Endometrium (tissue), 2 donors: Measurements from ENCODE around the gene TBC1D9.

Source experiments
- FAIRE-seq: peaks from 2 replicates; lab custom pipeline; 2012; peaks lifted over from hg19 to GRCh38; lab: Jason Lieb, UNC
- donor health status: control.
- donor health status: control.

TBC1D9 gene

DNA sequence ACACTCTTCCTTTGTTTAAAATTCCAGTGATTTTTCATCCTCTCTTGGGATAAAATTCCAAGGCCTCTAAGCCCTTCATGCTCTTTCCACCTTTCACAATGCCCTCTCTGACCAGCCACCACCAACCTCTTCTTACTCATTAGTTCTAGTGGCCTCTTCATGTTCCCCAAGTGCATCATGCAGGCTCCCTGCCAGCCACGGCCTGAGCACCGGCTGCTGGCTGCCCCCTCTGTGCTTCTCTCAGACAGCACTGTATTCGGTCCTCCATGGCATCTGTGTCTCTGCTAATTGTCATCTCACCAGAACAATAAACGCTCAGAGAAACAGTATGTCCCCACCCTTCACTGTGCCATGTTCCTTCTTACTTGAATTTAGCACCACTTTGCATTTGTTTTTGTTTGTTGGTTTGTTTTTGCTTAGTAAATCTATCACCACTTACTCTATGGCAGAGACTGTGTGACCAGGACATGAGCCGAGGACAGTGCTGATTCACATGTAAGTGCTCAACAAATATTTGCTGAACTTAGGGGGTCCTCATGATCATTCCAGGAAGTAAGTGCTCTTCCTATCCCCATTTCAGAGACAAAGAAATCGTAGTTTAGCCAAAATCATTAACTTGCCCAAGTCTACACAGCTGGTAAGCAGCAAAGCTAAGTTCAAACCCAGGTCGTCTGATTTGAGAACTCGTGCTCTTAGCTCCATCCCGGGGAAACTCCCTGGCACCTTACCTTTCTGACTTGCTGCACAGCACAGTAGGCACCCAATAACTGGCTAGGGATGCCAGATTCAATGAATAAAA, 110.4 kb downstream of the TBC1D9 start:
- no peak for FAIRE-seq

GRCh38 chr4:140645196-140645595, 111.0 kb downstream of the TBC1D9 start:
- no peak for FAIRE-seq

GRCh38 chr4:140644470-140645185, 111.6 kb downstream of the TBC1D9 start:
- no peak for FAIRE-seq

DNA sequence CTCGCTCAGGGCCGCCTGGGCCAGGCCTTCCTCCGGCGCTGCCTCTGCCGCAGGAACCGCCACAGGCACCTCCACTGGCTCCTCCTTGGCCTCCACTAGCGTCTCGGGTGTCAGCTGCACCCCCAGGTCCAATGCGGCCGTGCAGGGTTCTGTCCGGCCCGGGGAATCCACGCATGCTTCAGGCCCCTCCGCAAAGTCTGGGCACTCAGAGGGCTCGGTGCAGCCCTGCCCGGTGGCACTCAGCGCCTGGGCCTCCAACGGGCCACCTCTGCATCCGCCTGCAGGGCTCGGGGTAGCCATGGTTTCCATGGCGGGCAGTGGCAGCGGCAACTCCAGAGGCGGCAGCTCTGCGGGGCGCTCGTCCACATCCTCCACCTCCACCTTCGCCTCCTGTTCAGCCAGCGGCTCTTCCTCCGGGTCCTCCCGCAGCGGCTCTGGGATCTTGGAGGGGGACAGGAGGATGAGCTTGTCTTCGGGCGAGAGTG, 112.6 kb downstream of the TBC1D9 start:
- no peak for FAIRE-seq

GRCh38 chr4:140642674-140643437, 113.3 kb downstream of the TBC1D9 start:
- no peak for FAIRE-seq

DNA sequence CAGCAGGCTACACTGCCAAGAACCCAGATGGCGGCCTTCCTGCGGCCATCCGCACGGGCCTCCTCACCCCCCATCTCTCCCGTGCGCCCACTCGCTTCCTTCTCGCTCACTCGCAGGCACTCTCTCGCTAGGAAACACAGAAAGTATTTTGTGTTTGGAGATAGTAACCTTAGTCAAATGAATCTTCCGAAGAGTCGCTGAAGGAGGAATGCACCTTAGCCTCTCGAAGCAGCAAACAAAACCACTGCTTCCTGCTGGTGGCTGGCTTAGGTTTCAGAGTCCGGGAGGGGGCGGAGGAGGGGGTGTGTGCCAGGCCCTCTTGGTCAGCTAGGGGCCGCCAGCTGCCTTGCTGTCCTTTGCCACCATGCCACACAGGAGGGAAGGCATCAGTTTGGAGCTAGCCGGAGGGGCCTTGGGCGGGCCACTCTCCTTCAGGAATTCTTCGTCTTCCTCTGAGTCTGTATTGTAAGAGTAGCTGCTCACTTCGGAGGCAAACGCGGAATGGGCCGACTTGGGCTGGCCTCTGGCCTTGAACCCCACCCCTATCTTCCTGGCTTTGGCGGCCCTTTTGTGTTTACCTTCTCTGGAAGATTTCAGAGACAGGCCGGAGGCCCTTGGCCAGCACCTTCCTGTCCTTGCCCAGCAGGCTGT, 114.3 kb downstream of the TBC1D9 start:
- no peak for FAIRE-seq

GRCh38 chr4:140641105-140641555, 115.1 kb downstream of the TBC1D9 start:
- FAIRE-seq, result no peak

DNA sequence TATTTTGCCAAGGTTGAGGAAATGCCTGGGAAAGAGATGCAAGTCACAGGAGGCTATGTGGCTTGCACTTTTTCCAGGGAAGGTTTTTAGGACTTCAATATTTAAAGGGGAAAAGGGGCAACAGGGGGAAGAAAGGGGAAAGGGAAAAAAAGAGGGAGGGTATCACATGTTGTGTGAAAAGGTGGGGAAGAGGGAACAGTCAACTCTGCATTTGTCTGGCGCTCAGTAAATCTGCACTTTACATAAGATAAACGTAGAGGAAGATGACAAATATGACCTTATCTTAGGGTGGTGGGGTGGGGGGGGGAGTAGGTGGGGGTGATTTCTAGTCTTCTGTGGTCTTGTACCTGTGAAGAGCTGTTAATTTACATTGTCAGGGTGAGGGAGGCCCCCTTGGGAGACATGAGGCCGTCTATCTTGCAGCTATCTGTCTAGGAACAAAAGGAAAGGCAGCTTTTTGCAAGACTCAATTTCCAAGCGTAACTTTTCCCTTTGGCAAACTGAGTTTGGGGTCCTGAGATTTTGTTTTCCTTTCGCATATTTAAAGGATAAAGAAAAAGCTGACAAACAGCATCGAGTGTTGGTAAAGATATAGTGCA, 115.9 kb downstream of the TBC1D9 start:
- FAIRE-seq, result no peak

DNA sequence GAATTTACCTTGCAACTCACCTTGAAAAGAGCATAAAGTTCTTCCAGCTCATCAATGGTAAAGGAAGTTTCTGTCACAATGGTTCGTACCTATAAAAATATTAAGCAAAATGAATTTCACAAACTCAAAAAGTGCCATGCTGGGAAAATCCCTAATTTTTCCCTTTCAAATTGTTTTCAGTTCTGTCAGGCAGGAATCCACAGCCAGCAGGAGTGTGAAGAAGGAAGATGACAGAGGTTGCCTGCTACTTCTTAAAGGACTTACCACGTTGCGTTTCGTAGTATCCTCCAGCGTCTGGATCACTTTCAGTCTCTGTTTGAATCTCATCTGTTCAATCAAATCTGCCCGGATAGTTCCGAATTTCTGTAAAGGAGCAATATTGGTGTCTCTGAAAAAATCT, 117.1 kb downstream of the TBC1D9 start:
- no peak for FAIRE-seq

DNA sequence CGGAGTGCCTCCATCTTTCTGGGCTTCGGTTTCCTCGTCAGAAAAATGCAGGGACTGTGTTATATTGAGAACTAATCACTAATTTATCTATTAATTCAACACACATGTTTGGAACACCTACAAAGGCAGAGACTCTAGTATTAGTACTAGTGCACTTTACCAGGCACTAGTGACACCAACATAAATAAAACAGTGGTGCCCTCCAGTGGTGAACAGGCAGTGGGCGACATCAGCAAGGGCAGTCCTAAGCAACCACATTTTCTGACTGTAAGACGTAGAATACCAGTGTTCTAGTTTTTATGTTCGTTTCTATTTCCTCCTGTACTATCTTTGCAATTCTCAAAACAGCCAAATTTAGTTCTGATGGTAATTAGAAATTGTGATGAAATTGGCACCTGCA, 118.3 kb downstream of the TBC1D9 start:
- no peak for FAIRE-seq

GRCh38 chr4:140635606-140636005, 120.6 kb downstream of the TBC1D9 start:
- no peak for FAIRE-seq

DNA sequence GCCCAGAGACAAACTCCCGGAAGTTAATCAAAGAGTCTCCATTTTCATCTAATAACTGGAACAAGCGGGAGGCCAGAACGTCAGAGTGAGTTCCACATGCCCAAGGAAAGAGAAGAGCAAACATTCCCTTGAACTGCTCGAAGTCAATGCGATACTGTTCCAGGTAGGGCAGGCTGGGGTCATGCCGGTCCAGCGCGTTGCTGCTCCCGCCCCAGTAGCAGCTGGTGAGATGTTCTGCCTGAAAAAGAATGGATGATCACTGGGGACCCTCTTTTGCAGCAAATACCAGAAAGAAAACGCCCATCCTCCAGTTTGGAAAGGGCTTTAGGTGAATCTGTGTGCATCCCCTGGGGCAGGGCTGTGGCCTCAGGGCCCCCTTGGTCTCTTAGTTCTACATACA, 122.2 kb downstream of the TBC1D9 start:
- FAIRE-seq, result no peak

GRCh38 chr4:140633124-140633523, 123.1 kb downstream of the TBC1D9 start:
- no peak for FAIRE-seq

GRCh38 chr4:140630246-140630645, 125.9 kb downstream of the TBC1D9 start:
- FAIRE-seq, result no peak

- FAIRE-seq, result no peak
These were observed 128.2 kb downstream of the TBC1D9 start for GRCh38 chr4:140628016-140628415.

DNA sequence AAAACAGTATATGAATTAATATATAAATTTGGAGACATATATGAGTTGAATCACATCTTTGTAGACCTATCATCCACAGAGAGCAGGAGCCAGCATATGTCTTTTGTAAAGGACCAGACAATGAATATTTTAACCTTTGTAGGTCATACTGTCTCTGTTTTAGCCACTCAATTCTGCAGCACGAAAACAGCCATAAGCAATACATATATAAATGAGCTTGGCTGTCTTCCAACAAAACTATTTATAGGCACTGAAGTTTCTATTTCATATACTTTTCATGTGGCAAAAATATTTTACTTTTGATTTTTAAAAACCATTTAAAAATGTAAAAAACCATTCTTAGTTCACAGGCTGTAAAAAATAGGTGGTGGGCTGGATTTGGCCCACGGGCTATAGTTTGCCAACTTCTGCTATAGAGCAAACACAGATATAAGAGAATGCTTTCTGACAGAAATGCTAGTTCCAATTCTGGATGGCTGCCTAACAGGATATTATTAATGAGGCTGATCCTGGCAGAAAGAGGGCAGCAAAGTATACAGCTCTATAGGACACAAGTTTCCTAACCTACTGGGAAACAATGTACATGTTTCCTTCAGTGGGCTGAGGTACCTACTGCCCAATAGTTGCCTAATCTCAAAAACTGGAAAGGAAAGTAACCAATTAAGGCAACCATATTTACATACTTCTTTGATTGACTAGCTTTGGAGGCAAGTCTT, 129.4 kb downstream of the TBC1D9 start:
- FAIRE-seq, result no peak

GRCh38 chr4:140622333-140622958, 133.7 kb downstream of the TBC1D9 start:
- FAIRE-seq, result no peak

DNA sequence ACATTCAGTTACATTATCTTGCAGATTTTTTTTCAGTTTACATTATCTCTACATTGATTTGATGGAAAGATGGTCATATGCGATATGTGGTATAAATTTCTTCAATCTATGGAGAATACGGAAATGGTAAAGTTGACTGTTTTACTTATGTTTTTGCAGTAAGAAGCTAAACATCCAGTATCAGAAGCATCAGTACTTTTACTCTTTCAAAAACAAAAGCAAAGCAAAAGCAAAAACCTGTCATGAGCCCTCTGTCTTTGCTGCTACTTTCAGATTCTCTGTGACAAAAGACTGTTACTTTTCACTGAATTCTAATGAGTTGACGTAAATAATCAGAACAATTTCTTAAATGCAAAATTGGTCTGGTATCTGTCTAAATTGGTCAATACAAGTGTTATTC, 135.0 kb downstream of the TBC1D9 start:
- FAIRE-seq, result no peak

DNA sequence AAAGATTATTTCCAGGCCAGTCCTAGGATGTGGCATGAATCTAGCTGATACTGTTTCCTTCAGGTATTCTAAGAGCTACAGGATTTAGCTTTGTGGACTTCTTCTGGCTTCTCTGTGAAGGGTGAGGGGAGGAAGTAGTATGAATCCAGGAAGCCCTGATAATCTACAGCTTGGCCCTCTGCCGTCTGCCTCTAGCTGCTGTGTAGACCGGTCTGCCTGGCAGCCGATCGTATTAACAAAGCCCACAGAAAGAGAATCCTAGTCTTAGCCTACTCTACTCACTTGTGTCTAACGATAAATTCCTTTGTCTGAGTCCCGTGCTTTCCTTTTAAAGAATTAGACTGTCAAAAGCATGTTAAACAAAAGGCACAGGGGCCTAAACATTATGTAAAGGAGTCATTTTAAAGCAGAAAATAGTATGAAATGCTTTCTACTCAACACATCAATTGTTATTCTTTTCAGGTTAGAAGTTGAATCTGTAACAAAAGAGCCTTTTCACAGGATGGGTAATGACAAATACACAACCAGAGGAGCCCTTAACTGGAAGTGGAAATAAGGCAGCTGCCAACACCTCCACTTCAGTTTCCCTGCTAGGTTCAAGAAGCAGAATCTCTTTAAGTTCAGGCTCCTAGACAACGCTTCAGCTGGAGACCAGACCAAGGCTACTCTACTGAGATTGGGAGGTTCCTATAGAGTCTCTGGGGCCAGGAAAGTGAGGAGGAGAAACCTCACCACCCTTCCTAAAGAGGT, 138.5 kb downstream of the TBC1D9 start:
- no peak for FAIRE-seq

DNA sequence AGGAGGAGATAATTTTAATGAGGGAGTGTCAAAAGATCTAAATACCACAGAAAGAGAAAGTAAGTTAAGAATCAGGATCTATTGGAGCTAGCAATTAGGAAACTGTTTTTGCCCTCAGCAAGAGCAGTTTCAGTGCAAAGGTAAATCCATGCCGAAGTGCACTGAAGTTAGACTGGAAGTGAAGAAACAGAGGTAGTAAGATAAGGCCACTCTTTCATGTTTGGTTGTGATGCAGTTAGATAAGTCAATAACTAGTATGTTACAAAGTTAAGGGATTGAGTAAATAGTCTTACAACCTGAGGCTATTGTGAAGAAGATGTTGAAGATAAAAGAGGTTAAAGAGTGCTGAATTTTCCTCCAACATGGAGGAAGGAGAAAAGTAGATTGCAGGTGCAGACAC, 140.7 kb downstream of the TBC1D9 start:
- FAIRE-seq, result no peak
